GM12801 (cell line): Measurements from ENCODE around the gene RASGRP2.

Experiments
- CTCF ChIP-seq: IDR thresholded peaks from one replicate; pipeline ENCODE4 v1.5.1; 2011; ENCODE audit warnings: control low read depth; ENCODE audit not compliant: insufficient read length; ENCODE audit errors: extremely low read depth

RASGRP2 gene

GRCh38 chr11:64758330-64759079 is 14.6 kb upstream of the RASGRP2 start:
- TF ChIP-seq CTCF = no peak

GRCh38 chr11:64757549-64758329 is 13.8 kb upstream of the RASGRP2 start:
- TF ChIP-seq CTCF = no peak

DNA sequence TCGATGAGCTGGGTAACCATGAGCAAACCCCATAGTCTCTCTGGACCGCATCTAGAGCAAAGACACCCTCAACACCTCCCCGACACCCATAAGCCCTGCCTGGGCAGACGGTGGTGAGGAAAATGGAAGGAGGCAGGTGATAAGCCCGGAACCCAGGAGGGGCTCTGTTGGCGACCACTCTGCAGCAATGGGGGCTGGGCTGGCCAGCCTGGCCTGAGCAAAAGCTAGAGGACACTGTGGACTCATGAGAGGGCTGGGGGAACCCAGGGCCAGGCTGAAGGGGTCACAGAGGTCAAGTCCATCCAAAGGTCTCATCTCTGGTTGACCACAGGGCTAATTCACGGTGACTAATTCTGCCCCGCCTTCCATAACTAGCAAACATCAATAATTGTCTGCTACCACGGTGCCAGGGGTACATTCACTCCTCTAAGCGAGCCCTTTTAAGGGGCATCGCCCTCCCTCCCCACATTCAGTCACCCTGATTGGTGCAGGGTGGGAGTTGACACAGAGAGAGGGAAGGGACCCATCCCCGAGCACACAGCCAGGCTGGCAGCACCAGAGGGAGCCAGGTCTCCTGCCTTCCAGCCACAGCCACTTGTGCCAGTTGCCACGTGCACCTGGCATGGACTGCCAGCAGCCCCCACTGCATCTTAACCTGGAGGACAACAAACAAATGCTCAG is 11.9 kb upstream of the RASGRP2 start:
- no peak for TF ChIP-seq CTCF

DNA sequence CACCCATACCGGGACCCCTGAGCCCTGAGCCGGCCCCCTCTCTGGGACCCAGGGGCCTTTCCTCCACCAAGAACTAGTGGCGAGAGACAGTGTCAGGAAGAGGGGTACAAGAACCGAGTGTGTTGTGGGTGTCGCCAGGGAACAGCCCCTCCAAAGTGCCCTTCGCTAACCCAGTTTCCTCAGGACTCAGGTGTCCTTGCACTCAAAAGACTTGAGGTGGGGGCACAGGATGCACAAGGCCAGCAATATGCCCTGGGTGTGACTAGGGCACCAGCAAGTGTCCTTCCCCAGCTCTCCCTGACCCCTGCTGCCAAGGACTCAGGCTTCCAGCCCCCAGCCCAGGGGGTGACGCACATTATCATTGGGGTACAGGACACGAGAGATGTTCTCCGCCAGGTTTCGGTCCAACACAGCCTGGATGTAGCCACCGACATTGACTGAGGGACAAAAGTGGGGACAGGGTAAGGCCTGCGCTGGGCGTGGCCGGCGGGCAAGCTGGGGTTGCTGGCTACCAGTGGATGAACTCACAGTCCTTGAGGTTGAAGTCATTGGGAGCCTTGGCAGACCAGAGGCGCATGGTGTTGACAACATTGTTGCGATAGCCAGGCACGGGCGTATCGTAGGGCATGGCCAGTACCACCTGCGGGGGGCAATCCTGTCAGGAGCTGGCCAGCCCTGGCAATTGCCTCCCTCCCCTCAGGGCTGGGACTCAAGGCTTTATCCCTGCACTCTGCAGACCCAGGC is 11.1 kb upstream of the RASGRP2 start:
- TF ChIP-seq CTCF = no peak

- TF ChIP-seq CTCF = no peak
These were observed 10.4 kb upstream of the RASGRP2 start for GRCh38 chr11:64754124-64754918.

GRCh38 chr11:64753380-64754123 is 9.6 kb upstream of the RASGRP2 start:
- TF ChIP-seq CTCF = no peak
